D721Med (cell line): ENCODE measurements around the gene MXD1.

Experiments
- DNase-seq: peaks from one replicate; pipeline ENCODE4 v3.0.0; 2011; ENCODE audit warnings: low spot score; ENCODE audit not compliant: insufficient read length
- FAIRE-seq: peaks from 2 replicates; lab custom pipeline; 2011; peaks lifted over from hg19 to GRCh38; lab: Jason Lieb, UNC
- TF ChIP-seq, protein P1 (sequence below): IDR thresholded peaks from 2 replicates; pipeline ENCODE4 v1.5.1; 2012; ENCODE audit warnings: mild to moderate bottlenecking, control low read depth; ENCODE audit not compliant: insufficient read depth; ENCODE audit errors: missing control alignments

MXD1 gene

DNA sequence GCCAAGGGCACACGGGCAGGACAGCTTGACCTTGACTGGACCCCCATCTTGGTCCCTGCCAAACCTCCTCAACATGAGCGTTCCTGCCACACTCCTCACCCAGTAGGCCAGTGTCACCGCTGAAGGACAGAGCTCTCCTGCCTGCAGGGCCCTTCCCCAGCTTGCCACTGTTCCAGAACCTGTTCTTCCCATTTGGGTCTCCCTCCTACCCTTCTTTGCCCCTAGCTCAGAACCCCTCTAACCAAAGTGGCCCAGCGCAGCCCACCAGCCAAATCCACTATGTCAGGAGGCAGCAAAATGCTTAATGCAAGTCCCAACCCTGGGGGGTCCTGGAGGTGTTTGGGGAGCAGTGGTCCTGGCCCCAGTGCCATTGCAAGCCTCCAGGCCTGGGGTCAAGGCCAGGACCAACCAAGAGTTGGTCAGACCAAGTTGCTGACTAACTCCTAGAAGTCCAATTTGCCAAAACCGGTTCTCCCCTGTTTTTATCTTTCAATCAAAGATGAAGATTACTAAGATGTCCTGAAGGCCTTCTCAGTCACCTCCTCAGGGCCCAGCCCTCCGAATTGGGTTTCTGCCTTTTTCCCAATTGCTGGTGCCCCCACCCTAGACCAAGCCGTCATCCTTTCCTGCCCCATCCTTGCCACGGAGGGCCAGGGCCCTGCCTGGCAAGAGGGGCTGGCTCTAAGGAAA, 51.0 kb downstream of the MXD1 start:
- no peak for FAIRE-seq
- DNase-seq = no peak
- TF ChIP-seq, protein P1, sequence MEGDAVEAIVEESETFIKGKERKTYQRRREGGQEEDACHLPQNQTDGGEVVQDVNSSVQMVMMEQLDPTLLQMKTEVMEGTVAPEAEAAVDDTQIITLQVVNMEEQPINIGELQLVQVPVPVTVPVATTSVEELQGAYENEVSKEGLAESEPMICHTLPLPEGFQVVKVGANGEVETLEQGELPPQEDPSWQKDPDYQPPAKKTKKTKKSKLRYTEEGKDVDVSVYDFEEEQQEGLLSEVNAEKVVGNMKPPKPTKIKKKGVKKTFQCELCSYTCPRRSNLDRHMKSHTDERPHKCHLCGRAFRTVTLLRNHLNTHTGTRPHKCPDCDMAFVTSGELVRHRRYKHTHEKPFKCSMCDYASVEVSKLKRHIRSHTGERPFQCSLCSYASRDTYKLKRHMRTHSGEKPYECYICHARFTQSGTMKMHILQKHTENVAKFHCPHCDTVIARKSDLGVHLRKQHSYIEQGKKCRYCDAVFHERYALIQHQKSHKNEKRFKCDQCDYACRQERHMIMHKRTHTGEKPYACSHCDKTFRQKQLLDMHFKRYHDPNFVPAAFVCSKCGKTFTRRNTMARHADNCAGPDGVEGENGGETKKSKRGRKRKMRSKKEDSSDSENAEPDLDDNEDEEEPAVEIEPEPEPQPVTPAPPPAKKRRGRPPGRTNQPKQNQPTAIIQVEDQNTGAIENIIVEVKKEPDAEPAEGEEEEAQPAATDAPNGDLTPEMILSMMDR = no peak

DNA sequence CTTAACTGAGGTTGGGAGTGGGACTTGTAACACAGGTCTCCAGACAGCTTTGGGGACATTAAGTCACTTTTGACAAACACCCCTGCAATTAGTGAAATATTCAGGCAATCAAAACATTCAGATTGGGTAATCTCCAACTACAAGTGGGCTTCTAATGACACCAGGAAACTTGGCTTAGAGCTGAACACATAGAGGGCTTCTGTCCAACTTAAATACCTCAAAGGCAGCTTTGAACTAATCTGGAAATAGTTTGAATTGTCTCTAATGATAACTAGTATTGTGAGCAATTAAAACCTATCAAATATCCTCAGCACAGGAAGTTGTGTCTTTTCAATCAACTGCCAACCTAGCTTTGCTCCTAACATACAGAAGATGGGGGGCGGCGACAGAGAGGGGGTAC, 51.6 kb downstream of the MXD1 start:
- TF ChIP-seq, protein P1 = no peak
- no peak for FAIRE-seq
- DNase-seq = no peak

DNA sequence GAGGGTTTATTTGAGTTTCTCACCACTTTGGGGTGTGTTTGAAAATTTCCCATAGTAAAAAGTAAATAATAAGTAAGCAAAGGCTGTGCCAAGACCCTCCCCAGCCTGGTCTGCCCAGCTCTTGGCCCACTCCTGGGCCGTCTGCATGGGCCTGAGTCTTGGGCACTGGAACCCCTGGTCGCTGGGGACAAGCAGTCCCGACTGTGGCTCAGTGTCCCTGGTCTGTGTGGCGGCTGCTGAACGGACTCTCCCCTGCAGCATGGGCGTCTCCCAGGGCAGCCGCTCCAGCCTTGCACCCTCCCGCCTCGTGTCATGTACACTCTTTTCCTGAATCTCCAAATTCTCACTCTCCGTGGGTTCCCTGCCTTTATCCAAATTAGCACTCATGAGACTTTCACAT, 53.7 kb downstream of the MXD1 start:
- no peak for FAIRE-seq
- DNase-seq = no peak
- TF ChIP-seq, protein P1 = no peak

DNA sequence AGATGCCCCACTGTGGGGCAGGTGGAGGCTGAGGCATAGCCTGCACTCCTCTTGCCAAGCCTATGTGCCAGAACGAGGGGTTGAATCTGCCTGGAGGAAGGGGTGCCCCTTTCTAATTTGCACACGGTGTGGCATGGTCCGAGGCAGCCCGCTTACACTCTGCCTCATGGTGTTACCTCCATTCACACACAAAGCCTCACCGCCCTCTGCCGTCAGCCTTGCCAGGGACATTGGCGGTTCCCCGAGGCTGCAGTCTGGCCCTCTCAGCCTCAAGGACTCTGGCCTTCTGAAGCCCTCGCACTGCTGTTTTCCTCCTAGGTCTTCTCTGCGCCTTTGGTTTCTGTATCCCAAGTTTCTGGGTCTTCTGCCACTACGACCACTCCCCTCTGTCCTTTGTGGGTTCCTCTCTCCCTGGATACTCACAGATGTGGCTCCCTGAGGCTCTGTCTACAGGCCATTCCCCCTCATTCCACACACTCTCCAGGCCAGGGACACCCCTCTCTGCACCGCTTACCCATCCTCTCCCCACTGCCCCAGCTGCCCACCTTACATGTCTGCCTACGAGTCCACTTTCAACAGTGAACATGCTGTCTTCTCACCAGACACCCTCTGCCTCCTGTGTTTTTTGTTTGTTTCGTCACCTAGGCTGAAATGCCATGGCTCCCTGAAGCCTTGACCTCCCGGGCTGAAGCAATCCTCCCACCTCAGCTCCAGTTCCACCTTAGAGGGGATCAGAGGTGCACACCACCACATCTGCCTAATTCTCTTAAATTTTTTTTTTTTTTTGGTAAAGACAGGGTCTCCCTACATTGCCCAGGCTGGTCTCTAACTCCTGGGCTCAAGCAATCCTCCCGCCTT, 54.4 kb downstream of the MXD1 start:
- FAIRE-seq (no peak), DNase-seq (no peak)
- TF ChIP-seq, protein P1 = no peak

DNA sequence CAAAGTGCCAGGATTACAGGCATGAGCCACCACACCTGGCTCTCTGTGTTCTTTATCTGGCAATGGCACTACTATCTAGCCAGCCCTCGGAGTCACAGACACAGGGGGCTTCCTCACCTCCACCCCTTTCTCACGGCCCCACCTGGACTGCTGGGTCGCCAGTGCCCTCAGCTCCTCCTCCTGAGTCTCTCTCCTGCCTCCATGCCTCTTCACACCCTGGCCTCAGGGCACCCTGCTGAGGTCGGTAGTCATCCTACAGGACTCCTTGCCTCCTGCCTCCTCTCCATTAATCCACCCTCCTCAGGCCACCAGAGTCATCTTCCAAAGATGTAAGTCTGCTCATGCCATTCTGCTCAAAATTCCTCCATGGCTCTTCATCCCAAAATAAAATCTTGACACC, 55.1 kb downstream of the MXD1 start:
- FAIRE-seq (no peak), DNase-seq (no peak)
- TF ChIP-seq, protein P1 = no peak

DNA sequence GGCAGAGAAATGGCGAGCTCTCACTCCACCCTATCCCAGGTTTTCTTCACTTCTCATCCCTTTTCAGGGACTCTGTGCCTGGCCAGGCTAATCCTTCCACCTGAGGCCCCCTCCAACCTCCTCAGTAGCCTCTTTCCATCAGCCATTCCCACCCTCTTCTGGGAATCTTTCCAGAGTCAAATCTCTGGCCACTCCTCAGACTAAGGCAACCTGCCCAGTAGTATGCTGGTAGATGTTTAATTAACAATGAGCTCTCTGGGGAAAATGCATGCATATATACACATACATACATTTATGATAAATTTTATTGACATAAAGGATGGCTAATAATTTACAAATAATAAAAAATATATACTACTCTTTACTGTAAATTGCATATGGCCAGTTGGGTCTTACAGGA, 57.9 kb downstream of the MXD1 start:
- no peak for FAIRE-seq
- TF ChIP-seq, protein P1 = no peak

DNA sequence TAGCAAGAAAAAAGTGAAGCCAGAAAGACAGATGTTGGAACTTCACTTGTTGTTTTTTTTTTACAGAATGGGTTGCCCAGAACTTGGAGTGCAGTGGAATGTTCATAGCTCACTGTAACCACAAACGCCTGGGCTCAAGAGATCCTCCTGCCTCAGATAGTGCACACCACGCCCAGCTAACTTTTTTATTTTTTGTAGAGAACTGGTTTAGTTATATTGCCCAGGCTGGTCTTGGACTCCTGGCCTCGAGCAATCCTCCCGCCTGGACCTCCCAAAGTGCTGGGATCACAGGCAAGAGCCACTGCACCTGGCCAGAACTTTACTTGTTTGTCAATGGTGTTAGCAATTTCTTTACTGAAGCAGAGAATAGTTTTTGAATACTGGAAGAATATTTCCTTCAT, 58.4 kb downstream of the MXD1 start:
- FAIRE-seq (no peak), DNase-seq (no peak)
- TF ChIP-seq, protein P1 = no peak

More for the DNA sequence above, 57.9 kb downstream of the MXD1 start:
- DNase-seq = no peak
